IMR-90 (cell line): ENCODE measurements around the gene TYRO3. TPM values are rescaled to one million over a fixed set of nuclear protein-coding genes. Genes with fewer than 3 reads are reported as not detected.

Experiments
- ATAC-seq: fragments of 200-7000 bp; cut with Tn5 transposase; 2 replicates; pipeline ENCODE4 v1.9.1; 2020; ENCODE audit warnings: low read depth, mild to moderate bottlenecking, moderate library complexity
- BruUV-seq: library from RNA; stranded (reverse); fragments of 400-500 nt; replicated peaks from 2 replicates; lab custom pipeline; 2021; lab: Mats Ljungman, UMichigan
- CTCF ChIA-PET: fragments of 300-600 bp; formaldehyde crosslinking; extraction: SDS; loops from one replicate; lab custom pipeline; 2021; ENCODE audit warnings: antibody characterized with exemption; lab: Yijun Ruan, JAX
- POLR2A ChIA-PET: fragments of 300-600 bp; sonication (Branson Sonifier 250); formaldehyde crosslinking; loops from one replicate; lab custom pipeline; 2022; ENCODE audit warnings: antibody characterized with exemption; ENCODE audit not compliant: unreplicated experiment; lab: Charles Lee
- DNase-seq: peaks from one replicate; pipeline ENCODE4 v3.0.0; 2013
- H2AFZ ChIP-seq: replicated peaks from 2 replicates; pipeline ENCODE3; 2013; ENCODE audit warnings: low read length, mild to moderate bottlenecking; ENCODE audit not compliant: poor library complexity
- H2AK5ac ChIP-seq: 2 replicates; pipeline ENCODE4 v1.6.1; 2013; ENCODE audit warnings: low read depth, low read length, inconsistent platforms
- H2AK9ac ChIP-seq: replicated peaks from 2 replicates; pipeline ENCODE3; 2013; ENCODE audit warnings: mild to moderate bottlenecking, low read depth, low read length, moderate library complexity; ENCODE audit not compliant: poor library complexity
- H2BK120ac ChIP-seq: 2 replicates; pipeline ENCODE4 v1.6.1; 2013; ENCODE audit warnings: low read depth, low read length, inconsistent platforms
- H2BK15ac ChIP-seq: 3 replicates; pipeline ENCODE4 v1.6.1; 2013; ENCODE audit warnings: low read depth, low read length, inconsistent platforms
- H2BK20ac ChIP-seq: 2 replicates; pipeline ENCODE4 v1.6.1; 2013; ENCODE audit warnings: low read depth, mild to moderate bottlenecking, inconsistent platforms, low read length, moderate library complexity
- H2BK5ac ChIP-seq: 2 replicates; pipeline ENCODE4 v1.6.1; 2013; ENCODE audit warnings: mild to moderate bottlenecking, low read depth, low read length, inconsistent platforms; ENCODE audit not compliant: poor library complexity, severe bottlenecking
- H3K14ac ChIP-seq: replicated peaks from 2 replicates; pipeline ENCODE4 v1.6.1; 2013; ENCODE audit warnings: low read depth, low read length, inconsistent platforms
- H3K18ac ChIP-seq: 2 replicates; pipeline ENCODE4 v1.6.1; 2013; ENCODE audit warnings: low read depth, low read length, control low read depth
- H3K23ac ChIP-seq: 2 replicates; pipeline ENCODE4 v1.6.1; 2013; ENCODE audit warnings: low read depth, low read length, inconsistent platforms
- H3K27ac ChIP-seq: 2 replicates; pipeline ENCODE4 v1.5.1; 2013; ENCODE audit warnings: mild to moderate bottlenecking, control low read depth, low read length; ENCODE audit not compliant: insufficient read depth
- H3K27me3 ChIP-seq: 2 replicates; pipeline ENCODE4 v1.6.1; 2013; ENCODE audit warnings: low read length; ENCODE audit not compliant: control insufficient read depth, insufficient read depth
- H3K36me3 ChIP-seq: 2 replicates; pipeline ENCODE4 v1.6.1; 2013; ENCODE audit warnings: low read length, mixed read lengths; ENCODE audit not compliant: control insufficient read depth, insufficient read depth
- H3K4ac ChIP-seq: 2 replicates; pipeline ENCODE4 v1.6.1; 2013; ENCODE audit warnings: low read depth, low read length, inconsistent platforms
- H3K4me1 ChIP-seq: 2 replicates; pipeline ENCODE4 v1.6.1; 2013; ENCODE audit warnings: low read length, mixed read lengths; ENCODE audit not compliant: control insufficient read depth, insufficient read depth
- H3K4me2 ChIP-seq: 2 replicates; pipeline ENCODE4 v1.6.1; 2013; ENCODE audit warnings: low read depth, mild to moderate bottlenecking, control low read depth, low read length, moderate library complexity
- H3K4me3 ChIP-seq: 2 replicates; pipeline ENCODE4 v1.5.1; 2013; ENCODE audit warnings: low read depth, mild to moderate bottlenecking, control low read depth, low read length, moderate library complexity; ENCODE audit not compliant: insufficient read depth
- H3K56ac ChIP-seq: 2 replicates; pipeline ENCODE4 v1.6.1; 2013; ENCODE audit warnings: low read length, inconsistent platforms; ENCODE audit not compliant: insufficient read depth; ENCODE audit errors: extremely low read depth
- H3K79me1 ChIP-seq, 2 experiments: 2 replicates each; pipeline ENCODE4 v1.6.1; 2013; ENCODE audit warnings: low read length in 2 of 2, inconsistent platforms in 1 of 2, low read depth in 1 of 2
- H3K9ac ChIP-seq: 2 replicates; pipeline ENCODE4 v1.6.1; 2013; ENCODE audit warnings: low read depth, low read length, control low read depth
- H3K9me1 ChIP-seq: 2 replicates; pipeline ENCODE4 v1.6.1; 2013; ENCODE audit warnings: low read length, inconsistent platforms; ENCODE audit not compliant: insufficient read depth
- H3K9me3 ChIP-seq: 2 replicates; pipeline ENCODE4 v1.6.1; 2013; ENCODE audit warnings: low read length; ENCODE audit not compliant: control insufficient read depth, insufficient read depth
- H4K20me1 ChIP-seq: 2 replicates; pipeline ENCODE4 v1.6.1; 2013; ENCODE audit warnings: low read length, inconsistent platforms; ENCODE audit not compliant: insufficient read depth
- H4K5ac ChIP-seq: 2 replicates; pipeline ENCODE4 v1.6.1; 2013; ENCODE audit warnings: mild to moderate bottlenecking, low read depth, low read length, control low read depth
- H4K8ac ChIP-seq, 2 experiments: 2 replicates each; pipeline ENCODE4 v1.6.1; 2013; ENCODE audit warnings: low read depth in 2 of 2, low read length in 2 of 2, control low read depth in 1 of 2, inconsistent platforms in 1 of 2
- H4K91ac ChIP-seq: 2 replicates; pipeline ENCODE4 v1.6.1; 2013; ENCODE audit warnings: low read depth, low read length, inconsistent platforms; ENCODE audit not compliant: insufficient read depth
- BHLHE40 ChIP-seq: fragments of 150-350 bp; IDR thresholded peaks from 2 replicates; pipeline ENCODE4 v1.6.1; 2016; ENCODE audit warnings: mild to moderate bottlenecking, low read depth, low read length
- CEBPB ChIP-seq: IDR thresholded peaks from 2 replicates; pipeline ENCODE4 v1.6.1; 2012; ENCODE audit warnings: low read depth, low read length, improper control_type of control experiment
- CHD1 ChIP-seq: IDR thresholded peaks from 2 replicates; pipeline ENCODE4 v1.6.1; 2012; ENCODE audit warnings: low read depth, low read length, improper control_type of control experiment
- CTCF ChIP-seq: conservative IDR thresholded peaks from 2 replicates; pipeline ENCODE4 v1.5.1; 2012; ENCODE audit warnings: mild to moderate bottlenecking, low read depth, low read length, improper control_type of control experiment
- ELK1 ChIP-seq: fragments of 150-350 bp; IDR thresholded peaks from 2 replicates; pipeline ENCODE4 v1.6.1; 2016; ENCODE audit warnings: low read depth, mild to moderate bottlenecking, low read length, moderate library complexity, borderline replicate concordance
- FOS ChIP-seq: fragments of 150-350 bp; IDR thresholded peaks from 2 replicates; pipeline ENCODE4 v1.6.1; 2016; ENCODE audit warnings: low read depth, low read length
- MAFK ChIP-seq: IDR thresholded peaks from 2 replicates; pipeline ENCODE4 v1.6.1; 2012; ENCODE audit warnings: low read depth, low read length, improper control_type of control experiment
- MAZ ChIP-seq: IDR thresholded peaks from 2 replicates; pipeline ENCODE4 v1.6.1; 2012; ENCODE audit warnings: low read depth, mild to moderate bottlenecking, low read length, improper control_type of control experiment, moderate library complexity, borderline replicate concordance
- MXI1 ChIP-seq: IDR thresholded peaks from 2 replicates; pipeline ENCODE4 v1.6.1; 2012; ENCODE audit warnings: low read depth, mild to moderate bottlenecking, low read length, moderate library complexity, borderline replicate concordance
- NFE2L2 ChIP-seq: fragments of 150-350 bp; IDR thresholded peaks from 2 replicates; pipeline ENCODE4 v1.6.1; 2016; ENCODE audit warnings: low read depth, mild to moderate bottlenecking, low read length
- POLR2A ChIP-seq: IDR thresholded peaks from 2 replicates; pipeline ENCODE4 v1.6.1; 2012; ENCODE audit warnings: mild to moderate bottlenecking, low read depth, low read length
- RAD21 ChIP-seq: IDR thresholded peaks from 2 replicates; pipeline ENCODE4 v1.6.1; 2012; ENCODE audit warnings: low read length, improper control_type of control experiment
- RCOR1 ChIP-seq: IDR thresholded peaks from 2 replicates; pipeline ENCODE4 v1.6.1; 2012; ENCODE audit warnings: mild to moderate bottlenecking, low read length, improper control_type of control experiment; ENCODE audit not compliant: insufficient replicate concordance
- RFX5 ChIP-seq: IDR thresholded peaks from 2 replicates; pipeline ENCODE4 v1.8.0; 2012; ENCODE audit warnings: low read depth, mild to moderate bottlenecking, low read length, moderate library complexity
- SMC3 ChIP-seq: fragments of 150-350 bp; IDR thresholded peaks from 2 replicates; pipeline ENCODE4 v1.6.1; 2016; ENCODE audit warnings: low read depth, mild to moderate bottlenecking, antibody characterized with exemption, low read length, moderate library complexity
- USF2 ChIP-seq: fragments of 150-350 bp; IDR thresholded peaks from 2 replicates; pipeline ENCODE4 v1.6.1; 2017; ENCODE audit warnings: mild to moderate bottlenecking, antibody characterized with exemption, low read length, low read depth
- WGBS, 2 experiments: methylation state at CpG; one replicate each; pipeline versions ENCODE4 v1.1.5 to v1.1.7; 2013; ENCODE audit warnings: missing lambda C conversion rate in 2 of 2; ENCODE audit not compliant: insufficient read length in 1 of 2; ENCODE audit errors: extremely low coverage in 2 of 2; 5-methylcytosine and 5-hydroxymethylcytosine counted together
- dilution Hi-C: fragments of 300-500 bp; cut with HindIII; formaldehyde crosslinking; loops from one replicate; pipeline ENCODE4 v1.14.3; 2018; ENCODE audit warnings: low sequenced_read_pairs; ENCODE audit not compliant: unreplicated experiment
- in situ Hi-C: fragments of 300-500 bp; cut with MboI; formaldehyde crosslinking; loops from 3 replicates; pipeline ENCODE4 v1.14.3; 2019; ENCODE audit warnings: low sequenced_read_pairs, inconsistent platforms, mixed read lengths
- intact Hi-C: fragments of 100-400 bp; cut with micrococcal nuclease; formaldehyde crosslinking; loops from 2 replicates; pipeline ENCODE4 v1.10.0; 2022
- polyA plus RNA-seq, 3 experiments: library from polyadenylated mRNA; depleted of rRNA; stranded (reverse); fragments of >200 nt; gene quantifications; 2 replicates each; pipeline ENCODE4 v1.2.3, GENCODE V29; 2012; ENCODE audit warnings: low replicate concordance in 1 of 3
- total RNA-seq: library from RNA; depleted of rRNA; stranded (reverse); fragments of >200 nt; gene quantifications from 2 replicates; pipeline ENCODE4 v1.2.3, GENCODE V29; 2012

TYRO3 gene
- total and polyA plus RNA-seq, 2 of the 4 experiments (the other 2 are of a cell fraction), result 11.5 to 18.4 TPM

GRCh38 chr15:41630616-41631217, 71.7 kb downstream of the TYRO3 start:
- BruUV-seq, result no TSS peak
- H3K4ac ChIP-seq, result no peak overlapping the region
- no peak overlapping the region for H3K14ac ChIP-seq

More at GRCh38 chr15:41630616-41631217, 71.7 kb downstream of the TYRO3 start:
- no peak overlapping the region for H3K27ac ChIP-seq
- H4K8ac ChIP-seq, result no peak overlapping the region
- H3K56ac ChIP-seq, result no peak overlapping the region
- no peak overlapping the region for H2BK120ac ChIP-seq
- ATAC-seq (no peak), DNase-seq (no peak)
- no peak overlapping the region for H3K18ac ChIP-seq
- no peak overlapping the region for H2AK9ac ChIP-seq
- dilution Hi-C loops, result no loop called here
- no peaks in the 10 kb centered on the region for H3K27me3 ChIP-seq
- no peak overlapping the region for H2BK5ac ChIP-seq
- H3K4me3 ChIP-seq, result no peak overlapping the region
- H3K79me1 ChIP-seq, result peaks cover 5 to 6% of the 10 kb centered on the region in 2 experiments; a peak in 2 of 4 replicates
- H3K9ac ChIP-seq, result no peak overlapping the region
- H4K20me1 ChIP-seq, result no peaks in the 10 kb centered on the region
- no CpG with 5 or more reads among the region's 3 CpGs for WGBS, 2 experiments
- no peaks in the 10 kb centered on the region for H3K9me3 ChIP-seq
- in situ Hi-C loops, result no loop called here
- H2BK20ac ChIP-seq, result no peak overlapping the region
- H3K36me3 ChIP-seq, result no peaks in the 10 kb centered on the region
- no peak overlapping the region for H2AK5ac ChIP-seq
- no peaks in the 10 kb centered on the region for H3K9me1 ChIP-seq
- ChIA-PET POLR2A (no interaction called here), CTCF (interaction anchor here (1.7 kb wide), 1 partner anchor 9 kb away, joined by 3 read pairs; no protein-coding TSS in a partner anchor)
- intact Hi-C loops, result no loop called here
- H4K91ac ChIP-seq, result no peak overlapping the region
- H3K4me1 ChIP-seq, result no peaks in the 10 kb centered on the region
- H4K5ac ChIP-seq, result no peak overlapping the region
- TF ChIP-seq CEBPB (no peak), MAFK (no peak), NFE2L2 (no peak), CTCF (no peak), MAZ (no peak), RCOR1 (no peak), SMC3 (no peak), RFX5 (no peak), MXI1 (no peak), USF2 (no peak), BHLHE40 (no peak), RAD21 (no peak), CHD1 (no peak), POLR2A (no peak), FOS (no peak), ELK1 (no peak)
- H3K23ac ChIP-seq, result no peak overlapping the region
- H3K4me2 ChIP-seq, result no peak overlapping the region
- no peak overlapping the region for H2BK15ac ChIP-seq
- no peak overlapping the region for H2AFZ ChIP-seq
